ENCODE data around the gene TIGD3. TPM values are rescaled to one million over a fixed set of nuclear protein-coding genes. Genes with fewer than 3 reads are reported as not detected.

TIGD3 gene
- total and polyA plus RNA-seq, 2 of the 13 experiments (the other 11 are each of a cell fraction or from before 2014, with no cell fraction given), result 0.49 to 4.9 TPM

DNA sequence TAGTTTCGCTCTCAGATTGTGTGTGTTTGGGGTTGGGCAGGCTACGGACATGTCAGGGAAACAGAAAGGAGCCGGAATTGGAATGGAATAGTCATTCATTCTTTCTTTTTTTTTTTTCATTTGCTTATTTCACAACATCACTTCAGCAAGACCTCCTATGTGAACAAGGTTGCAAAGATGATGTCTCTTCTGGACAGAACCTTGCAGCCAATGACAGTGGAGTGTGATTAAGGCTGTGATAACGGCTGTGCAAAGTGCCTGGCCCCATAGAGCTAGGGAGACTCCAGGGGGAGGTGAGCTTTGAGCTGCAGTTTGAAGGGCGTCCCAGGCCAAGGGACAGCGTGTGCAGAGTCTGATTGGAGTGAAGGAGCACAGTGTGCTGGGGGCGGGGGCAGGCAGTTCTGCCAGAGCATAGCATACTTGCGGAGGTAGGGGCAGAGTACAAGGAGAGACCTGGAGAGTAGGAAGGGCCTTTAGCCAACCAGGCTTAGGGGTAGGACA is 3.4 kb downstream of the TIGD3 start (continued):
- TF ChIP-seq, protein P1, sequence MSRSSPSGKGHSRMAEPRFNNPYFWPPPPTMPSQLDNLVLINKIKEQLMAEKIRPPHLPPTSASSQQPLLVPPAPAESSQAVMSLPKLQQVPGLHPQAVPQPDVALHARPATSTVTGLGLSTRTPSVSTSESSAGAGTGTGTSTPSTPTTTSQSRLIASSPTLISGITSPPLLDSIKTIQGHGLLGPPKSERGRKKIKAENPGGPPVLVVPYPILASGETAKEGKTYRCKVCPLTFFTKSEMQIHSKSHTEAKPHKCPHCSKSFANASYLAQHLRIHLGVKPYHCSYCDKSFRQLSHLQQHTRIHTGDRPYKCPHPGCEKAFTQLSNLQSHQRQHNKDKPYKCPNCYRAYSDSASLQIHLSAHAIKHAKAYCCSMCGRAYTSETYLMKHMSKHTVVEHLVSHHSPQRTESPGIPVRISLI (CRISPR knock-in tag; IDR thresholded peaks at IDR 0.05; ENCODE audit: borderline replicate concordance), result peak; percentile 97
- TF ChIP-seq, protein P2, sequence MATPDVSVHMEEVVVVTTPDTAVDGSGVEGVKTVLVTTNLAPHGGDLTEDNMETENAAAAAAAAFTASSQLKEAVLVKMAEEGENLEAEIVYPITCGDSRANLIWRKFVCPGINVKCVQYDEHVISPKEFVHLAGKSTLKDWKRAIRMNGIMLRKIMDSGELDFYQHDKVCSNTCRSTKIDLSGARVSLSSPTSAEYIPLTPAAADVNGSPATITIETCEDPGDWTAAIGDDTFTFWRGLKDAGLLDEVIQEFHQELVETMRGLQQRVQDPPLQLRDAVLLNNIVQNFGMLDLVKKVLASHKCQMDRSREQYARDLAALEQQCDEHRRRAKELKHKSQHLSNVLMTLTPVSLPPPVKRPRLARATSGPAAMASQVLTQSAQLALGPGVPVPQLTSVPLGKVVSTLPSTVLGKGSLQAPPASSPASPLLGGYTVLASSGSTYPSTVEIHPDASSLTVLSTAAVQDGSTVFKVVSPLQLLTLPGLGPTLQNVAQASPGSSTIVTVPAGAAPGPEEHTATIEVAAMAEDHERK (CRISPR knock-in tag; IDR thresholded peaks at IDR 0.05; ENCODE audit: low read depth), result no peak
- TF ChIP-seq, protein P3, sequence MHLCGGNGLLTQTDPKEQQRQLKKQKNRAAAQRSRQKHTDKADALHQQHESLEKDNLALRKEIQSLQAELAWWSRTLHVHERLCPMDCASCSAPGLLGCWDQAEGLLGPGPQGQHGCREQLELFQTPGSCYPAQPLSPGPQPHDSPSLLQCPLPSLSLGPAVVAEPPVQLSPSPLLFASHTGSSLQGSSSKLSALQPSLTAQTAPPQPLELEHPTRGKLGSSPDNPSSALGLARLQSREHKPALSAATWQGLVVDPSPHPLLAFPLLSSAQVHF (CRISPR knock-in tag; IDR thresholded peaks at IDR 0.05), result no peak
- TF ChIP-seq HOXA5 (CRISPR knock-in tag; IDR thresholded peaks at IDR 0.05) (0 out of 2 replicates have a peak, but pooled peaks have one; percentile 52), ZNF264 (CRISPR knock-in tag; IDR thresholded peaks at IDR 0.05) (peak; percentile 89; the same call in 1 of the 2 replicates), SKI (IDR thresholded peaks at IDR 0.05; ENCODE audit: partially characterized antibody) (peak; percentile 64), TAF15 (IDR thresholded peaks at IDR 0.05; ENCODE audit: low read depth, low read length, poor library complexity, severe bottlenecking) (no peak), ZNF382 (CRISPR knock-in tag; IDR thresholded peaks at IDR 0.05; ENCODE audit: borderline replicate concordance) (no peak), RARG (CRISPR knock-in tag; IDR thresholded peaks at IDR 0.05; ENCODE audit: low read depth) (no peak), SIX4 (CRISPR knock-in tag; IDR thresholded peaks at IDR 0.05) (no peak), SIX1 (CRISPR knock-in tag; IDR thresholded peaks at IDR 0.05; ENCODE audit: borderline replicate concordance) (no peak), KAT8 (CRISPR knock-in tag; IDR thresholded peaks at IDR 0.05) (peak; percentile 41; the same call in 1 of the 2 replicates), MEIS2 (CRISPR knock-in tag; IDR thresholded peaks at IDR 0.05) (peak; percentile 53; the same call in 1 of the 2 replicates), TEAD3 (CRISPR knock-in tag; optimal IDR thresholded peaks at IDR 0.05; ENCODE audit: borderline replicate concordance) (peak; percentile 47), ZNF652 (CRISPR knock-in tag; IDR thresholded peaks at IDR 0.05; ENCODE audit: borderline replicate concordance, low read depth) (no peak)
- TF ChIP-seq, protein P4, sequence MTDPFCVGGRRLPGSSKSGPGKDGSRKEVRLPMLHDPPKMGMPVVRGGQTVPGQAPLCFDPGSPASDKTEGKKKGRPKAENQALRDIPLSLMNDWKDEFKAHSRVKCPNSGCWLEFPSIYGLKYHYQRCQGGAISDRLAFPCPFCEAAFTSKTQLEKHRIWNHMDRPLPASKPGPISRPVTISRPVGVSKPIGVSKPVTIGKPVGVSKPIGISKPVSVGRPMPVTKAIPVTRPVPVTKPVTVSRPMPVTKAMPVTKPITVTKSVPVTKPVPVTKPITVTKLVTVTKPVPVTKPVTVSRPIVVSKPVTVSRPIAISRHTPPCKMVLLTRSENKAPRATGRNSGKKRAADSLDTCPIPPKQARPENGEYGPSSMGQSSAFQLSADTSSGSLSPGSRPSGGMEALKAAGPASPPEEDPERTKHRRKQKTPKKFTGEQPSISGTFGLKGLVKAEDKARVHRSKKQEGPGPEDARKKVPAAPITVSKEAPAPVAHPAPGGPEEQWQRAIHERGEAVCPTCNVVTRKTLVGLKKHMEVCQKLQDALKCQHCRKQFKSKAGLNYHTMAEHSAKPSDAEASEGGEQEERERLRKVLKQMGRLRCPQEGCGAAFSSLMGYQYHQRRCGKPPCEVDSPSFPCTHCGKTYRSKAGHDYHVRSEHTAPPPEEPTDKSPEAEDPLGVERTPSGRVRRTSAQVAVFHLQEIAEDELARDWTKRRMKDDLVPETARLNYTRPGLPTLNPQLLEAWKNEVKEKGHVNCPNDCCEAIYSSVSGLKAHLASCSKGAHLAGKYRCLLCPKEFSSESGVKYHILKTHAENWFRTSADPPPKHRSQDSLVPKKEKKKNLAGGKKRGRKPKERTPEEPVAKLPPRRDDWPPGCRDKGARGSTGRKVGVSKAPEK (CRISPR knock-in tag; IDR thresholded peaks at IDR 0.05; ENCODE audit: borderline replicate concordance), result no peak
- TF ChIP-seq, protein P5, sequence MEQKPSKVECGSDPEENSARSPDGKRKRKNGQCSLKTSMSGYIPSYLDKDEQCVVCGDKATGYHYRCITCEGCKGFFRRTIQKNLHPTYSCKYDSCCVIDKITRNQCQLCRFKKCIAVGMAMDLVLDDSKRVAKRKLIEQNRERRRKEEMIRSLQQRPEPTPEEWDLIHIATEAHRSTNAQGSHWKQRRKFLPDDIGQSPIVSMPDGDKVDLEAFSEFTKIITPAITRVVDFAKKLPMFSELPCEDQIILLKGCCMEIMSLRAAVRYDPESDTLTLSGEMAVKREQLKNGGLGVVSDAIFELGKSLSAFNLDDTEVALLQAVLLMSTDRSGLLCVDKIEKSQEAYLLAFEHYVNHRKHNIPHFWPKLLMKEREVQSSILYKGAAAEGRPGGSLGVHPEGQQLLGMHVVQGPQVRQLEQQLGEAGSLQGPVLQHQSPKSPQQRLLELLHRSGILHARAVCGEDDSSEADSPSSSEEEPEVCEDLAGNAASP (CRISPR knock-in tag; IDR thresholded peaks at IDR 0.05; ENCODE audit: borderline replicate concordance), result peak; percentile 90; the same call in 1 of the 2 replicates
- TF ChIP-seq, protein P6, sequence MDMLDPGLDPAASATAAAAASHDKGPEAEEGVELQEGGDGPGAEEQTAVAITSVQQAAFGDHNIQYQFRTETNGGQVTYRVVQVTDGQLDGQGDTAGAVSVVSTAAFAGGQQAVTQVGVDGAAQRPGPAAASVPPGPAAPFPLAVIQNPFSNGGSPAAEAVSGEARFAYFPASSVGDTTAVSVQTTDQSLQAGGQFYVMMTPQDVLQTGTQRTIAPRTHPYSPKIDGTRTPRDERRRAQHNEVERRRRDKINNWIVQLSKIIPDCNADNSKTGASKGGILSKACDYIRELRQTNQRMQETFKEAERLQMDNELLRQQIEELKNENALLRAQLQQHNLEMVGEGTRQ (IDR thresholded peaks at IDR 0.05; ENCODE audit: low read depth, low read length), result no peak
- TF ChIP-seq, protein P6 (CRISPR knock-in tag; IDR thresholded peaks at IDR 0.05; ENCODE audit: borderline replicate concordance), result no peak
